ENCODE data around the gene CCDC69.

DNA sequence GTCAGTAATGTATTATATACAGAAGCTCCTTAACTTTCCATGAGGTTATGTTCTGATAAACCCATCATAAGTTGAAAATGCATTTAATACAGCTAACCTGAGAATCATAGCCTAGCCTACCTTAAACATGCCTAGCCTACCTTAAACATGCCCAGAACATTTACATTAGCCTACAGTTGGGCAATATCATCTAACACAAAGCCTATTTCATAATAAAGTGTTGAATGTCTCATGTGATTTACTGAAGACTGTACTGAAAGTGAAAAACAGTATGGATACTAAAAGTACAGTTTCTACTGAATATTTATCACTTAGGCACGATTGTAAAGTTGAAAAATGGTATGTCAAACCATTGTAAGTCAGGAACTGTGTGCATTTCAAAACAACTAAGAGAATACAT is 30.7 kb upstream of the CCDC69 start:
- TF ChIP-seq, protein P1, sequence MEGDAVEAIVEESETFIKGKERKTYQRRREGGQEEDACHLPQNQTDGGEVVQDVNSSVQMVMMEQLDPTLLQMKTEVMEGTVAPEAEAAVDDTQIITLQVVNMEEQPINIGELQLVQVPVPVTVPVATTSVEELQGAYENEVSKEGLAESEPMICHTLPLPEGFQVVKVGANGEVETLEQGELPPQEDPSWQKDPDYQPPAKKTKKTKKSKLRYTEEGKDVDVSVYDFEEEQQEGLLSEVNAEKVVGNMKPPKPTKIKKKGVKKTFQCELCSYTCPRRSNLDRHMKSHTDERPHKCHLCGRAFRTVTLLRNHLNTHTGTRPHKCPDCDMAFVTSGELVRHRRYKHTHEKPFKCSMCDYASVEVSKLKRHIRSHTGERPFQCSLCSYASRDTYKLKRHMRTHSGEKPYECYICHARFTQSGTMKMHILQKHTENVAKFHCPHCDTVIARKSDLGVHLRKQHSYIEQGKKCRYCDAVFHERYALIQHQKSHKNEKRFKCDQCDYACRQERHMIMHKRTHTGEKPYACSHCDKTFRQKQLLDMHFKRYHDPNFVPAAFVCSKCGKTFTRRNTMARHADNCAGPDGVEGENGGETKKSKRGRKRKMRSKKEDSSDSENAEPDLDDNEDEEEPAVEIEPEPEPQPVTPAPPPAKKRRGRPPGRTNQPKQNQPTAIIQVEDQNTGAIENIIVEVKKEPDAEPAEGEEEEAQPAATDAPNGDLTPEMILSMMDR (IDR thresholded peaks at IDR 0.05 in 4 of 5, conservative IDR thresholded peaks at IDR 0.05 in 1 of 5): no peak
- TF ChIP-seq POLR2A (IDR thresholded peaks at IDR 0.05): no peak

Data from gastrocnemius medialis (tissue), 4 donors.